GM21515 (cell line): ENCODE measurements around the gene PGK2.

Source experiments
- ATAC-seq: cut with Tn5 transposase; IDR thresholded peaks from one replicate; pipeline ENCODE4 v1.9.1; 2021; ENCODE audit not compliant: unreplicated experiment

The PGK2 gene

DNA sequence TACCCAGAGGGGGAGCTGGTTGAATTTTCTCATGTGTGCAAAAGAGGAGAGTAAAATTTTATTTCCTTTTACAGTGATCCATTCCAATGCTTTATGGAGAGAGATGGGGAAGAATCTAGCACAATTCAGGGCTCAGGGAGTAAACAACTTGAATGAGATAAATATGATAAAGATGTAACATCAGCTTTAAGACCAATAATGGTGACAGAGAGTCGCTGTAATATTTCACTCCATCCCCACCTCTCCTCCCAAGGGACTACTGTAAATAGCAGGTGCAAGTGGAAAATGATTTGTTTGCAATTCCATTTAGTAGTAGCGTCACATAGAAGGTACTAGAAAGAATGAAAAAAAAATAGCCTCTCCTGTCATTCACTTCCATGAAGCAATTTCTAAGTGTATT is 47.7 kb downstream of the PGK2 start:
- ATAC-seq: no peak

DNA sequence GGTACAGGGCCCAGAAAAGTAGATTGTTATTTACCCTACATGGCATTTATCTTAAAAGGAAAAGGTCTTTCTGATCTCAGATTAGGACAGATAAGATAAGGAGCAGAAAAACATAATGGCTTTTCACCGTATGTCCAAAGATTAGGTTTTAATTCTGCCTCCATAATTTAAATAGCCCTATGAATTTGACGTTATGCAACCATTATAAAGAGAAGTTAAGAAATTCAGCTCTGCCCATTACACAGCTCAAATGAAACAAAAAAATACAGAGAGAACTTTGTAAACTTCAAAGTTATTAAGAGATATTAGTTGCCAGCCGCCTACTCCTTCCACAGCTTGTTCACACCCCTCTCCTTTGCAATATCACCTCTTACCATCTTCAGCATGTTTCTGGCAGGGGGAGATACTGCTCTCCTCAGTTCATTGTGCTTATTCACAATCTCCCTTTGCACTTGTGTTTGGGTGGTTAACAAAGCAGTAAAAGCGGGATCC is 51.0 kb downstream of the PGK2 start:
- no peak for ATAC-seq
